Measurements from ENCODE around the gene KDM7A. TPM values are rescaled to one million over a fixed set of nuclear protein-coding genes. Genes with fewer than 3 reads are reported as not detected.

Gene KDM7A
- total RNA-seq, 1 donor from 2014 or later, result 65.1 TPM

- no peak overlapping the region for H3K27ac ChIP-seq
- peaks cover 0 to 6% of the 10 kb centered on the region in 2 donors for H3K36me3 ChIP-seq
- TF ChIP-seq, protein P1, sequence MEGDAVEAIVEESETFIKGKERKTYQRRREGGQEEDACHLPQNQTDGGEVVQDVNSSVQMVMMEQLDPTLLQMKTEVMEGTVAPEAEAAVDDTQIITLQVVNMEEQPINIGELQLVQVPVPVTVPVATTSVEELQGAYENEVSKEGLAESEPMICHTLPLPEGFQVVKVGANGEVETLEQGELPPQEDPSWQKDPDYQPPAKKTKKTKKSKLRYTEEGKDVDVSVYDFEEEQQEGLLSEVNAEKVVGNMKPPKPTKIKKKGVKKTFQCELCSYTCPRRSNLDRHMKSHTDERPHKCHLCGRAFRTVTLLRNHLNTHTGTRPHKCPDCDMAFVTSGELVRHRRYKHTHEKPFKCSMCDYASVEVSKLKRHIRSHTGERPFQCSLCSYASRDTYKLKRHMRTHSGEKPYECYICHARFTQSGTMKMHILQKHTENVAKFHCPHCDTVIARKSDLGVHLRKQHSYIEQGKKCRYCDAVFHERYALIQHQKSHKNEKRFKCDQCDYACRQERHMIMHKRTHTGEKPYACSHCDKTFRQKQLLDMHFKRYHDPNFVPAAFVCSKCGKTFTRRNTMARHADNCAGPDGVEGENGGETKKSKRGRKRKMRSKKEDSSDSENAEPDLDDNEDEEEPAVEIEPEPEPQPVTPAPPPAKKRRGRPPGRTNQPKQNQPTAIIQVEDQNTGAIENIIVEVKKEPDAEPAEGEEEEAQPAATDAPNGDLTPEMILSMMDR (IDR thresholded peaks at IDR 0.05), result no peak
- no peak for DNase-seq (ENCODE audit: low spot score in 2 of 2)
- H3K27me3 ChIP-seq, result no peaks in the 10 kb centered on the region
- intact Hi-C loops (cut with DNase I), result no loop called here
- no peaks in the 10 kb centered on the region for H3K9me3 ChIP-seq
- no peaks in the 10 kb centered on the region for H3K4me1 ChIP-seq
- H3K4me3 ChIP-seq, result no peak overlapping the region
These were observed 91.8 kb downstream of the KDM7A start for GRCh38 chr7:140084972-140085371.

- no peak for DNase-seq (ENCODE audit: low spot score in 2 of 2)
- intact Hi-C loops (cut with DNase I), result no loop called here
- TF ChIP-seq, protein P1 (IDR thresholded peaks at IDR 0.05), result no peak
These were observed 92.6 kb downstream of the KDM7A start for GRCh38 chr7:140084142-140084655.

DNA sequence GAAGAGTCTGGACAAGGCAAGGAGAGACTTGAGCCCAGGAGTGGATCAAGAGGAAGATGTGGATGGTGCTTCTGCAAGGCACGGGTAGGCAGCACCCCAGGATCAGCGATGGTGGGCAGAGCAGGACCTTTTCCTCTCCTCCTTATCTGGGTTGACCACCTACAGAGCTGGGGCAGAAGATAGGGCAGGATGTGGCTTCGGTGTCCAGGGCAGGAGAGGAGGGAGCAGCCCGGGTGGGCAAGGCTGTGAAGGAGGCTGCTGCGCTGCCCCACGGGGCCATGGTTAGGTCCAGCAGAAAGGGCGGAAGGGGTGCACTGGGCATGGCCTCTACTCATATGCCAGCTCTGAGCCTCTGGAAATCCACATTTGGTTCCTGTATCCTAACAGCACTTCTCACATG lies 94.0 kb downstream of the KDM7A start:
- Histone ChIP-seq H3K27me3 (no peaks in the 10 kb centered on the region), H3K36me3 (no peaks in the 10 kb centered on the region), H3K9me3 (no peaks in the 10 kb centered on the region), H3K4me3 (no peak overlapping the region), H3K27ac (no peak overlapping the region), H3K4me1 (no peaks in the 10 kb centered on the region)
- intact Hi-C loops (cut with DNase I), result no loop called here
- no peak for DNase-seq (ENCODE audit: low spot score in 2 of 2)
- TF ChIP-seq, protein P1 (IDR thresholded peaks at IDR 0.05), result no peak

More at GRCh38 chr7:140084142-140084655, 92.6 kb downstream of the KDM7A start:
- no peaks in the 10 kb centered on the region for H3K4me1 ChIP-seq
- H3K36me3 ChIP-seq, result peaks cover 0 to 6% of the 10 kb centered on the region in 2 donors
- H3K27me3 ChIP-seq, result no peaks in the 10 kb centered on the region
- no peak overlapping the region for H3K27ac ChIP-seq
- no peak overlapping the region for H3K4me3 ChIP-seq
- no peaks in the 10 kb centered on the region for H3K9me3 ChIP-seq

- Histone ChIP-seq H3K4me1 (no peaks in the 10 kb centered on the region), H3K9me3 (no peaks in the 10 kb centered on the region), H3K27me3 (no peaks in the 10 kb centered on the region), H3K36me3 (no peaks in the 10 kb centered on the region), H3K4me3 (no peak overlapping the region), H3K27ac (no peak overlapping the region)
- DNase-seq (ENCODE audit: low spot score in 2 of 2), result no peak
- TF ChIP-seq, protein P1 (IDR thresholded peaks at IDR 0.05), result no peak
- intact Hi-C loops (cut with DNase I), result no loop called here
These were observed 94.9 kb downstream of the KDM7A start for GRCh38 chr7:140081774-140082425.

DNA sequence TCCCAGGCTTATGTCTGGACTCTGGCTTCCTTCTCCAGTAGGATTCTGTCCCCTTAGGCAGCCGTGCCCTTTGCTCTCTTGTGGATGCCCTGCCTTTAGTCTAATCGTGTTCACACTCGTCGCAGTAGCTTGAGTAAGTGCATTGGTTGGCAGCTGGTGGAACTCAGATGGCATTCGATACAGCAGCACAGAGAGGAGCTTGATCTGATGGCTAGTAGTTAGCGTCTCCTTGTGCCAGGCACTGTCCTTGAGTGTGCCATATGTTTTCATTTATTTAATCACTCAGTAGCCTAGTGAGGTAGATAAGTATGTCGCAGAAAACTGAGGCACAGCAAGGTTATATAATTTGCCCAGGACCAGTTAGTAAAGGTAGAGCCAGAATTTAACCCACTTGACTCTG lies 95.9 kb downstream of the KDM7A start:
- Histone ChIP-seq H3K9me3 (no peaks in the 10 kb centered on the region), H3K4me1 (no peaks in the 10 kb centered on the region), H3K4me3 (no peak overlapping the region), H3K27me3 (no peaks in the 10 kb centered on the region), H3K36me3 (no peaks in the 10 kb centered on the region), H3K27ac (no peak overlapping the region)
- DNase-seq (ENCODE audit: low spot score in 2 of 2), result no peak
- intact Hi-C loops (cut with DNase I), result no loop called here
- TF ChIP-seq, protein P1 (IDR thresholded peaks at IDR 0.05), result no peak

Data from ascending aorta (tissue), 2 donors.